ENCODE results near the gene LBH.

- no peak for TF ChIP-seq CTCF (IDR thresholded peaks at IDR 0.05; ENCODE audit: poor library complexity)
- no peak for TF ChIP-seq EZH2 (IDR thresholded peaks at IDR 0.05; ENCODE audit: borderline replicate concordance)
- TF ChIP-seq EZH2phosphoT487 (IDR thresholded peaks at IDR 0.05; ENCODE audit: low read depth, severe bottlenecking, unreplicated experiment) = no peak
These were observed 22.7 kb downstream of the LBH start for GRCh38 chr2:30253873-30254684.
